NCI-H187 treated with DMSO at 0.1 percent for 48 hours (cell line): Measurements from ENCODE around the gene PEPD.

ENCODE experiments used
- DNase-seq: peaks from one replicate; lab custom pipeline; 2025; lab: John Stamatoyannopoulos, UW

PEPD gene

GRCh38 chr19:33472691-33473652 lies 48.6 kb downstream of the PEPD start:
- DNase-seq, result no peak

GRCh38 chr19:33472226-33472625 lies 49.4 kb downstream of the PEPD start:
- no peak for DNase-seq

- no peak for DNase-seq
These were observed 50.2 kb downstream of the PEPD start for GRCh38 chr19:33471111-33471996.

GRCh38 chr19:33470686-33471085 lies 50.9 kb downstream of the PEPD start:
- DNase-seq, result no peak

- no peak for DNase-seq
These were observed 51.6 kb downstream of the PEPD start for GRCh38 chr19:33470040-33470330.

- no peak for DNase-seq
These were observed 52.2 kb downstream of the PEPD start for GRCh38 chr19:33469171-33470039.

GRCh38 chr19:33468361-33469170 lies 53.0 kb downstream of the PEPD start:
- no peak for DNase-seq

GRCh38 chr19:33467851-33468250 lies 53.7 kb downstream of the PEPD start:
- DNase-seq, result no peak

GRCh38 chr19:33465834-33466233 lies 55.8 kb downstream of the PEPD start:
- DNase-seq, result no peak

GRCh38 chr19:33465371-33465770 lies 56.2 kb downstream of the PEPD start:
- no peak for DNase-seq

- DNase-seq, result no peak
These were observed 56.9 kb downstream of the PEPD start for GRCh38 chr19:33464733-33465115.

GRCh38 chr19:33464010-33464732 lies 57.4 kb downstream of the PEPD start:
- DNase-seq, result no peak

GRCh38 chr19:33463199-33463598 lies 58.4 kb downstream of the PEPD start:
- no peak for DNase-seq

GRCh38 chr19:33462112-33462791 lies 59.3 kb downstream of the PEPD start:
- no peak for DNase-seq

GRCh38 chr19:33461256-33462111 lies 60.1 kb downstream of the PEPD start:
- DNase-seq, result no peak

- no peak for DNase-seq
These were observed 61.2 kb downstream of the PEPD start for GRCh38 chr19:33460221-33460908.

- no peak for DNase-seq
These were observed 62.1 kb downstream of the PEPD start for GRCh38 chr19:33459222-33460090.
